ENCODE results near the gene IFRD1. TPM values are rescaled to one million over a fixed set of nuclear protein-coding genes. Genes with fewer than 3 reads are reported as not detected.
A peak's percentile ranks its signal among the peaks of the same experiment; 100 is the strongest.

Gene IFRD1
- total and polyA plus RNA-seq, 2 donors (not counting 3 experiments of a cell fraction or from before 2014, with no cell fraction given): 16.8 to 43.3 TPM

DNA sequence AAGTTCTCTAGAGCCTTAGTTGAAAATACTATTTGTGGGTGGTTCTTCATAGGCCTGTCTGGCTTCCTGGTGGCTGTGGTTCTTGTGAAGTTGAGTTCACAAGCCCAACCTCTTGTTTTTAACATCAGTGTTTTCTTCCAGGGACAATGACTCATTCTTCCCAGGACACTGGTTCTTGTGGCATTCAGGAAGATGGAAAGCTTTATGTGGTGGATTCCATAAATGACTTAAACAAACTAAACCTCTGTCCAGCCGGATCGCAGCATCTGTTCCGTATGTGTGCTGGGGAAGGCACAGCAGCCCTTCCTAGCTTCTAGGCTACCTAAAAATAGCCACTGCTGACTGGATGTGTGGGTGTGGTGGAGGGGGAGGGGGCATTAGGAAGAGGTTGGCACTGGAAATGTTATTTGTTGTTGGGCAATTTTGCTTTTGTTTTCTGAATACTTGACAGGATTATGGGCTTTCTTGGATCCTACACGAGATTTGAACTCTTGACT is 34.5 kb downstream of the IFRD1 start:
- Histone ChIP-seq H3K27me3 (ENCODE audit: control insufficient read depth in 2 of 2, insufficient read depth in 2 of 2, low read length in 2 of 2) (no peaks in the 10 kb centered on the region), H3K79me2 (ENCODE audit: control insufficient read depth, insufficient read depth, low read length) (no peaks in the 10 kb centered on the region), H3K27ac (ENCODE audit: insufficient read depth, low read depth, low read length) (peak overlapping the region; percentile 66), H3K36me3 (ENCODE audit: control insufficient read depth in 2 of 2, extremely low read depth in 1 of 2, insufficient read depth in 2 of 2, low read length in 2 of 2) (no peaks in the 10 kb centered on the region), H3K4me3 (replicated peaks in 1 of 3; ENCODE audit: insufficient read depth in 1 of 3, low read depth in 1 of 3, low read length in 3 of 3) (no peak overlapping the region), H3K4me2 (ENCODE audit: insufficient read depth, low read length) (peak overlapping the region; percentile 56), H3K9me3 (replicated peaks; ENCODE audit: control insufficient read depth, insufficient read depth, low read length) (no peaks in the 10 kb centered on the region), H3K9ac (replicated peaks; ENCODE audit: extremely low read depth, insufficient read depth, low read length) (no peak overlapping the region), H3K9me1 (replicated peaks; ENCODE audit: control insufficient read depth, extremely low read depth, insufficient read depth, low read length) (no peaks in the 10 kb centered on the region), H4K20me1 (replicated peaks; ENCODE audit: control insufficient read depth, extremely low read depth, insufficient read depth, low read length) (no peaks in the 10 kb centered on the region), H3K4me1 (ENCODE audit: control insufficient read depth, extremely low read depth, insufficient read depth, low read length) (peaks cover 33% of the 10 kb centered on the region), H2AFZ (ENCODE audit: low read depth, low read length) (peak overlapping the region; percentile 41)
- BruUV-seq (replicated peaks): no TSS peak
- peak; percentile 94 for FAIRE-seq
- ChIA-PET POLR2A (interaction anchor here (0.8 kb wide), 1 partner anchor 34 kb away, joined by 5 read pairs; the partner anchor contains the start of gene IFRD1), CTCF (interaction anchor here (1.0 to 1.6 kb wide), 3 partner anchors 9 to 12 kb away, joined by 3 to 5 read pairs (median 4); no protein-coding TSS in a partner anchor)
- intact Hi-C loops (cut with micrococcal nuclease) (loop anchor here (5.0 kb wide), 2 partner anchors 413 to 747 kb away; no protein-coding TSS in a partner anchor), dilution Hi-C loops (cut with MboI; ENCODE audit: extremely low pct_ligation_motif_present, low sequenced_read_pairs) (no loop called here)
- TF ChIP-seq JUN (IDR thresholded peaks at IDR 0.05; ENCODE audit: borderline replicate concordance, insufficient read depth, insufficient read length, low read depth): peak; percentile 85
- TF ChIP-seq MAX (IDR thresholded peaks at IDR 0.05; ENCODE audit: insufficient read depth, insufficient read length): no peak
- TF ChIP-seq FOS (IDR thresholded peaks at IDR 0.05; ENCODE audit: borderline replicate concordance, insufficient read depth, low read length): peak; percentile 89
- no peak for TF ChIP-seq MYC (IDR thresholded peaks at IDR 0.05; ENCODE audit: low read depth, low read length)
- DNase-seq (ENCODE audit: low read depth, low spot score): peak; percentile 95

DNA sequence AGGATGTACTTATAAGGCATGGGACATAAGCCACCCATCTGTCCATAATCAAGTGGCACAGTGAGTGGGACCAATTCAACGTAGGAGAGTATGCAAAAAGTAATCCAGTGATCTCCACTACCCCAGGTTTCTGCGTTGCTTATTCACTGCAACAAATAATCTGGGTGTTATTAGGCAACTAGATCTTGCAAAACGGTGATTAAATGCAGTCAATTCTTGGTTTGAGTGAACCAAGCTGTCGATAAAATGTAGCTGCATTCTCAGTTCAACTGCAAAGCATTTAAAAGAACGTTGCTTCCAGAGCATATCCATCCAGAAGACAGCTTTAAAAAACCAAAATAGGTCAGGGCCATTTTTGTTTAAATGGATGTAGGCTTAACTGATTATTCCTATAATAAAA is 35.5 kb downstream of the IFRD1 start:
- H3K27ac ChIP-seq (ENCODE audit: insufficient read depth, low read depth, low read length): no peak overlapping the region
- no peaks in the 10 kb centered on the region for H3K36me3 ChIP-seq (ENCODE audit: control insufficient read depth in 2 of 2, extremely low read depth in 1 of 2, insufficient read depth in 2 of 2, low read length in 2 of 2)
- peaks cover 27% of the 10 kb centered on the region for H3K4me1 ChIP-seq (ENCODE audit: control insufficient read depth, extremely low read depth, insufficient read depth, low read length)
- ChIA-PET CTCF (interaction anchor here (1.6 kb wide), 1 partner anchor 9 kb away, joined by 4 read pairs; no protein-coding TSS in a partner anchor), POLR2A (no interaction called here)
- no peak overlapping the region for H3K9ac ChIP-seq (replicated peaks; ENCODE audit: extremely low read depth, insufficient read depth, low read length)
- no peaks in the 10 kb centered on the region for H3K9me3 ChIP-seq (replicated peaks; ENCODE audit: control insufficient read depth, insufficient read depth, low read length)
- FAIRE-seq (no peak), DNase-seq (ENCODE audit: low read depth, low spot score) (no peak)
- TF ChIP-seq POLR2AphosphoS5 (IDR thresholded peaks at IDR 0.05; ENCODE audit: insufficient read depth, low read depth, low read length) (no peak), GATA2 (IDR thresholded peaks at IDR 0.05; ENCODE audit: insufficient read depth, insufficient read length, low read depth, low read length) (no peak), JUN (IDR thresholded peaks at IDR 0.05; ENCODE audit: borderline replicate concordance, insufficient read depth, insufficient read length, low read depth) (no peak), POLR2A (IDR thresholded peaks at IDR 0.05; ENCODE audit: low read depth, low read length) (no peak), MAX (IDR thresholded peaks at IDR 0.05; ENCODE audit: insufficient read depth, insufficient read length) (no peak), MYC (IDR thresholded peaks at IDR 0.05; ENCODE audit: low read depth, low read length) (no peak), EZH2 (IDR thresholded peaks at IDR 0.05; ENCODE audit: borderline replicate concordance, low read depth, low read length, severe bottlenecking) (no peak), FOS (IDR thresholded peaks at IDR 0.05; ENCODE audit: borderline replicate concordance, insufficient read depth, low read length) (no peak)
- TF ChIP-seq, protein P1, sequence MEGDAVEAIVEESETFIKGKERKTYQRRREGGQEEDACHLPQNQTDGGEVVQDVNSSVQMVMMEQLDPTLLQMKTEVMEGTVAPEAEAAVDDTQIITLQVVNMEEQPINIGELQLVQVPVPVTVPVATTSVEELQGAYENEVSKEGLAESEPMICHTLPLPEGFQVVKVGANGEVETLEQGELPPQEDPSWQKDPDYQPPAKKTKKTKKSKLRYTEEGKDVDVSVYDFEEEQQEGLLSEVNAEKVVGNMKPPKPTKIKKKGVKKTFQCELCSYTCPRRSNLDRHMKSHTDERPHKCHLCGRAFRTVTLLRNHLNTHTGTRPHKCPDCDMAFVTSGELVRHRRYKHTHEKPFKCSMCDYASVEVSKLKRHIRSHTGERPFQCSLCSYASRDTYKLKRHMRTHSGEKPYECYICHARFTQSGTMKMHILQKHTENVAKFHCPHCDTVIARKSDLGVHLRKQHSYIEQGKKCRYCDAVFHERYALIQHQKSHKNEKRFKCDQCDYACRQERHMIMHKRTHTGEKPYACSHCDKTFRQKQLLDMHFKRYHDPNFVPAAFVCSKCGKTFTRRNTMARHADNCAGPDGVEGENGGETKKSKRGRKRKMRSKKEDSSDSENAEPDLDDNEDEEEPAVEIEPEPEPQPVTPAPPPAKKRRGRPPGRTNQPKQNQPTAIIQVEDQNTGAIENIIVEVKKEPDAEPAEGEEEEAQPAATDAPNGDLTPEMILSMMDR (IDR thresholded peaks at IDR 0.05; ENCODE audit: extremely low read depth in 1 of 2, insufficient read depth in 1 of 2, low read depth in 1 of 2, low read length in 2 of 2): no peak
- H3K79me2 ChIP-seq (ENCODE audit: control insufficient read depth, insufficient read depth, low read length): no peaks in the 10 kb centered on the region
- no TSS peak for BruUV-seq (replicated peaks)
- no peak overlapping the region for H3K4me2 ChIP-seq (ENCODE audit: insufficient read depth, low read length)
- no peaks in the 10 kb centered on the region for H3K9me1 ChIP-seq (replicated peaks; ENCODE audit: control insufficient read depth, extremely low read depth, insufficient read depth, low read length)
- no peak overlapping the region for H2AFZ ChIP-seq (ENCODE audit: low read depth, low read length)
- no peaks in the 10 kb centered on the region for H4K20me1 ChIP-seq (replicated peaks; ENCODE audit: control insufficient read depth, extremely low read depth, insufficient read depth, low read length)
- no peak overlapping the region for H3K4me3 ChIP-seq (replicated peaks in 1 of 3; ENCODE audit: insufficient read depth in 1 of 3, low read depth in 1 of 3, low read length in 3 of 3)
- intact Hi-C loops (cut with micrococcal nuclease): no loop called here
- dilution Hi-C loops (cut with MboI; ENCODE audit: extremely low pct_ligation_motif_present, low sequenced_read_pairs): no loop called here
- no peaks in the 10 kb centered on the region for H3K27me3 ChIP-seq (ENCODE audit: control insufficient read depth in 2 of 2, insufficient read depth in 2 of 2, low read length in 2 of 2)
